K562 (cell line): ENCODE results near the gene ADD1. TPM values are rescaled to one million over a fixed set of nuclear protein-coding genes. Genes with fewer than 3 reads are reported as not detected.

ENCODE experiments used
- ATAC-seq: fragments of 200-7000 bp; cut with Tn5 transposase; 3 replicates; pipeline ENCODE4 v1.9.1; 2020; ENCODE audit warnings: moderate library complexity
- BruUV-seq: library from RNA; stranded (reverse); fragments of 400-500 nt; replicated peaks from 2 replicates; lab custom pipeline; 2021; lab: Mats Ljungman, UMichigan
- CTCF ChIA-PET: fragments of 300-600 bp; formaldehyde crosslinking; extraction: SDS; loops from one replicate; lab custom pipeline; 2021; ENCODE audit warnings: low intra/inter-chr PET ratio; lab: Yijun Ruan, JAX
- POLR2A ChIA-PET: fragments of 300-600, 350-650 bp; sonication (Branson Sonifier 250); formaldehyde crosslinking; extraction: SDS; loops from one replicate; lab custom pipeline; 2021; ENCODE audit warnings: antibody characterized with exemption, inconsistent platforms; lab: Yijun Ruan, JAX
- DNase-seq, 4 experiments: peaks; one replicate each; pipeline versions ENCODE4 v3.0.0 to v3.0.0-alpha.2; 2011 to 2018; ENCODE audit warnings: low spot score in 3 of 4, mixed read lengths in 3 of 4; ENCODE audit errors: extremely low read depth in 1 of 4
- FAIRE-seq: peaks from 2 replicates; lab custom pipeline; 2011; peaks lifted over from hg19 to GRCh38; lab: Jason Lieb, UNC
- H2AFZ ChIP-seq: 2 replicates; pipeline ENCODE4 v1.6.0; 2011; ENCODE audit warnings: low read depth, low read length, control low read depth, inconsistent platforms
- H3K27ac ChIP-seq: fragments of 200-600 bp; 3 replicates; pipeline ENCODE4 v1.8.0; 2011; ENCODE audit warnings: low read depth, mild to moderate bottlenecking, control low read depth, inconsistent platforms, low read length, moderate library complexity, mixed read lengths; ENCODE audit errors: extremely low read depth
- H3K27me3 ChIP-seq, 2 experiments: fragments of 300-600 bp in 1 of 2; 2 replicates in 1 of 2; 3 replicates in 1 of 2; pipeline versions ENCODE4 v1.6.0 to v1.8.0; 2011; ENCODE audit warnings: inconsistent platforms in 2 of 2, low read length in 2 of 2, mild to moderate bottlenecking in 1 of 2, mixed read lengths in 1 of 2, moderate library complexity in 1 of 2; ENCODE audit not compliant: control insufficient read depth in 2 of 2, insufficient read depth in 2 of 2
- H3K36me3 ChIP-seq: fragments of 300-600 bp; 3 replicates; pipeline ENCODE4 v1.8.0; 2011; ENCODE audit warnings: mild to moderate bottlenecking, low read length, inconsistent platforms; ENCODE audit not compliant: control insufficient read depth, insufficient read depth
- H3K4me1 ChIP-seq, 2 experiments: fragments of 200-600 bp in 1 of 2; replicated peaks in 1 of 2; 2 replicates in 1 of 2; 3 replicates in 1 of 2; pipeline versions ENCODE4 v1.5.1 to v1.8.0; 2011; ENCODE audit warnings: inconsistent platforms in 2 of 2, low read length in 2 of 2, mild to moderate bottlenecking in 1 of 2, mixed read lengths in 1 of 2, moderate library complexity in 1 of 2; ENCODE audit not compliant: control insufficient read depth in 2 of 2, insufficient read depth in 2 of 2
- H3K4me2 ChIP-seq: 2 replicates; pipeline ENCODE4 v1.6.1; 2011; ENCODE audit warnings: low read length, control low read depth, inconsistent platforms, mixed read lengths; ENCODE audit not compliant: insufficient read depth
- H3K4me3 ChIP-seq: fragments of 200-600 bp; sonication (generic), shearing (Covaris generic); 2 replicates; pipeline ENCODE4 v1.5.1; 2016; ENCODE audit warnings: control low read depth, inconsistent platforms
- H3K79me2 ChIP-seq: fragments of 200-600 bp; 3 replicates; pipeline ENCODE4 v1.8.0; 2011; ENCODE audit warnings: low read length, inconsistent platforms; ENCODE audit not compliant: control insufficient read depth, insufficient read depth
- H3K9ac ChIP-seq, 2 experiments: 2 replicates each; pipeline versions ENCODE4 v1.6.0 to v1.6.1; 2011; ENCODE audit warnings: low read depth in 2 of 2, low read length in 2 of 2, control low read depth in 1 of 2, inconsistent platforms in 1 of 2, mild to moderate bottlenecking in 1 of 2, mixed read lengths in 1 of 2; ENCODE audit not compliant: insufficient read depth in 1 of 2
- H3K9me1 ChIP-seq: one replicate; pipeline ENCODE4 v1.6.0; 2011; ENCODE audit warnings: inconsistent platforms, mild to moderate bottlenecking, low read length, moderate library complexity; ENCODE audit not compliant: control insufficient read depth, insufficient read depth
- H3K9me3 ChIP-seq: replicated peaks from 2 replicates; pipeline ENCODE4 v1.5.1; 2011; ENCODE audit warnings: low read depth, low read length, inconsistent platforms; ENCODE audit not compliant: control insufficient read depth, insufficient read depth
- H4K20me1 ChIP-seq: replicated peaks from 2 replicates; pipeline ENCODE4 v1.6.1; 2011; ENCODE audit warnings: low read length, inconsistent platforms, mixed read lengths; ENCODE audit not compliant: control insufficient read depth, insufficient read depth
- CCAR2 ChIP-seq: fragments of 200-400 bp; formaldehyde crosslinking; IDR thresholded peaks from 2 replicates; pipeline ENCODE4 v1.6.1; 2017; ENCODE audit warnings: mild to moderate bottlenecking, low read depth, low read length
- POLR2G ChIP-seq: fragments of 200-400 bp; formaldehyde crosslinking; IDR thresholded peaks from 2 replicates; pipeline ENCODE4 v1.6.1; 2017; ENCODE audit warnings: low read depth, mild to moderate bottlenecking, antibody characterized with exemption, low read length, moderate library complexity
- XRCC4 ChIP-seq: IDR thresholded peaks from one replicate; pipeline ENCODE4 v1.6.1; 2011; ENCODE audit not compliant: insufficient read depth, insufficient read length; ENCODE audit errors: extremely low read depth
- WGBS: fragments of 100-300 bp; shearing (Covaris generic); methylation state at CpG from one replicate; pipeline ENCODE4 v1.1.6; 2016; ENCODE audit warnings: low coverage, mixed read lengths; ENCODE audit not compliant: insufficient coverage; ENCODE audit errors: missing lambda C conversion rate; 5-methylcytosine and 5-hydroxymethylcytosine counted together
- in situ Hi-C: fragments of 300-500 bp; cut with MboI; formaldehyde crosslinking; loops from 4 replicates; pipeline ENCODE4 v1.15.0; 2018; ENCODE audit warnings: inconsistent platforms, mixed read lengths
- intact Hi-C: fragments of 100-400 bp; cut with micrococcal nuclease; formaldehyde crosslinking; loops from 2 replicates; pipeline ENCODE4 v1.14.2; 2022
- polyA plus RNA-seq, 8 experiments: library from polyadenylated mRNA; depleted of rRNA in 4 of 8; stranded (reverse) in 5 of 8; unstranded in 3 of 8; fragments of >200 nt; fragmentation: Nextera tagmentation in 2 of 8; fragmentation: Illumina TruSeq in 1 of 8; extraction: Ambion mirVana in 2 of 8; extraction: Trizol in 1 of 8; gene quantifications; 2 replicates each; pipeline versions ENCODE4 v1.2.1 to v1.2.3, GENCODE V29; 2011 to 2014; ENCODE audit warnings: inconsistent platforms in 1 of 8, missing spikeins in 1 of 8
- total RNA-seq, 7 experiments: library from RNA; depleted of rRNA in 6 of 7; stranded (reverse); fragments of >200 nt in 6 of 7; fragmentation: Illumina TruSeq in 2 of 7; extraction: Trizol in 2 of 7; gene quantifications; 2 replicates each; pipeline versions ENCODE4 v1.2.1 to v1.2.3, GENCODE V29; 2011 to 2021; ENCODE audit warnings: low replicate concordance in 1 of 7

ADD1 gene
- total and polyA plus RNA-seq, 9 of the 15 experiments (the other 6 are each of a cell fraction or from before 2014, with no cell fraction given), result 17.5 to 153 (median 74.0) TPM

- 86% methylated on average over 8 of the region's 11 CpGs for WGBS
- Histone ChIP-seq H3K4me3 (no peak overlapping the region), H3K79me2 (no peaks in the 10 kb centered on the region), H3K4me2 (no peak overlapping the region), H3K9me3 (no peaks in the 10 kb centered on the region), H2AFZ (no peak overlapping the region), H3K27ac (no peak overlapping the region), H3K36me3 (peaks cover 96% of the 10 kb centered on the region), H4K20me1 (no peaks in the 10 kb centered on the region; the same call in 1 of the 2 replicates), H3K9ac (no peak overlapping the region), H3K4me1 (peaks cover 0 to 12% of the 10 kb centered on the region in 2 experiments; a peak in 1 of 5 replicates), H3K27me3 (no peaks in the 10 kb centered on the region), H3K9me1 (no peaks in the 10 kb centered on the region)
- no TSS peak for BruUV-seq
- in situ Hi-C loops, result no loop called here
- DNase-seq, result no peak
- ATAC-seq, result no peak
- TF ChIP-seq XRCC4, result no peak
- ChIA-PET POLR2A (interaction anchor here (0.5 to 1.9 kb wide), 3 partner anchors 9 to 80 kb away, joined by 3 to 5 read pairs (median 3); no protein-coding TSS in a partner anchor), CTCF (interaction anchor here (0.6 kb wide), 1 partner anchor 11 kb away, joined by 3 read pairs; no protein-coding TSS in a partner anchor)
- intact Hi-C loops, result no loop called here
- no peak for FAIRE-seq
These were observed 100.4 kb downstream of the ADD1 start for GRCh38 chr4:2944091-2944482.

- 90% methylated on average over 30 of the region's 30 CpGs for WGBS
- DNase-seq (no peak), ATAC-seq (no peak), FAIRE-seq (no peak)
- no peak overlapping the region for H3K4me3 ChIP-seq
- peaks cover 96% of the 10 kb centered on the region for H3K36me3 ChIP-seq
- H2AFZ ChIP-seq, result no peak overlapping the region
- ChIA-PET POLR2A (interaction anchor here (0.5 to 1.3 kb wide), 6 partner anchors 9 to 79 kb away, joined by 3 to 10 read pairs (median 4); partner anchors contain the start of genes GRK4 and NOP14), CTCF (interaction anchor here (0.6 kb wide), 1 partner anchor 10 kb away, joined by 3 read pairs; no protein-coding TSS in a partner anchor)
- H3K4me1 ChIP-seq, result peaks cover 0 to 5% of the 10 kb centered on the region in 2 experiments; a peak in 1 of 5 replicates
- BruUV-seq, result TSS peak; percentile 27
- H3K9me3 ChIP-seq, result no peaks in the 10 kb centered on the region
- in situ Hi-C loops, result no loop called here
- H3K27ac ChIP-seq, result no peak overlapping the region
- peaks cover 4% of the 10 kb centered on the region; the same call in 1 of the 2 replicates for H4K20me1 ChIP-seq
- no peaks in the 10 kb centered on the region for H3K79me2 ChIP-seq
- TF ChIP-seq CCAR2 (no peak), POLR2G (peak; percentile 65)
- TF ChIP-seq, all 486 proteins: peak for 1
- H3K4me2 ChIP-seq, result no peak overlapping the region
- H3K27me3 ChIP-seq, result no peaks in the 10 kb centered on the region
- H3K9me1 ChIP-seq, result no peaks in the 10 kb centered on the region
- no peak overlapping the region; a peak in 1 of 4 replicates for H3K9ac ChIP-seq
- intact Hi-C loops, result no loop called here
These were observed 101.2 kb downstream of the ADD1 start for GRCh38 chr4:2944586-2945526.
